GM18868 (cell line): ENCODE data around the gene SRSF10.

ENCODE experiments used
- ATAC-seq: cut with Tn5 transposase; IDR thresholded peaks from one replicate; pipeline ENCODE4 v1.9.1; 2021; ENCODE audit warnings: mild to moderate bottlenecking, moderate library complexity; ENCODE audit not compliant: unreplicated experiment

The SRSF10 gene

DNA sequence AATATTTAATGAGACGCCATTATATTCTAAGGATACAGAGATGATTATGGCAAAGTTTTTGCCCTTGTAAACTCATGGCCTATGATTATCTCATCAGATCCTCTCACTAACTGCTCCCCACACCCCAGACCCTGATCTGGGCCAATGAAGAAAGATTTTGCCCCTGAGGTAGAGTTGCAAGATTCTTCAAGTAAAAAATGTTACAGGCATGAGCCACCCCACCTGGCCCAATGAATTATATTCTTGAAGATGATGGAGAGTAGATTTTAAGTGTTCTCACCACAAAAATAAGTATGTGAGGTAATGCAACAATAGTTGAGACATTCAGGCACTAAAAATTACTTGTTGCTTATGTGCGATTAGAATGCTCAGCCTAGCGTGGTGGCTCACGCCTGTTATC lies 65.2 kb downstream of the SRSF10 start:
- ATAC-seq, result no peak
